Measurements from ENCODE around the gene IL1RN.

IL1RN gene

GRCh38 chr2:113112871-113113270, 14.5 kb upstream of the IL1RN start:
- TF ChIP-seq, protein P1, sequence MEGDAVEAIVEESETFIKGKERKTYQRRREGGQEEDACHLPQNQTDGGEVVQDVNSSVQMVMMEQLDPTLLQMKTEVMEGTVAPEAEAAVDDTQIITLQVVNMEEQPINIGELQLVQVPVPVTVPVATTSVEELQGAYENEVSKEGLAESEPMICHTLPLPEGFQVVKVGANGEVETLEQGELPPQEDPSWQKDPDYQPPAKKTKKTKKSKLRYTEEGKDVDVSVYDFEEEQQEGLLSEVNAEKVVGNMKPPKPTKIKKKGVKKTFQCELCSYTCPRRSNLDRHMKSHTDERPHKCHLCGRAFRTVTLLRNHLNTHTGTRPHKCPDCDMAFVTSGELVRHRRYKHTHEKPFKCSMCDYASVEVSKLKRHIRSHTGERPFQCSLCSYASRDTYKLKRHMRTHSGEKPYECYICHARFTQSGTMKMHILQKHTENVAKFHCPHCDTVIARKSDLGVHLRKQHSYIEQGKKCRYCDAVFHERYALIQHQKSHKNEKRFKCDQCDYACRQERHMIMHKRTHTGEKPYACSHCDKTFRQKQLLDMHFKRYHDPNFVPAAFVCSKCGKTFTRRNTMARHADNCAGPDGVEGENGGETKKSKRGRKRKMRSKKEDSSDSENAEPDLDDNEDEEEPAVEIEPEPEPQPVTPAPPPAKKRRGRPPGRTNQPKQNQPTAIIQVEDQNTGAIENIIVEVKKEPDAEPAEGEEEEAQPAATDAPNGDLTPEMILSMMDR (IDR thresholded peaks at IDR 0.05; ENCODE audit: extremely low read depth, insufficient read depth, missing control alignments) = no peak
- no peak for DNase-seq (ENCODE audit: low spot score)
- in situ Hi-C loops (cut with MboI; ENCODE audit: low pct_unique_long_range_greater_than_20kb, low sequenced_read_pairs, unreplicated experiment) = no loop called here

DNA sequence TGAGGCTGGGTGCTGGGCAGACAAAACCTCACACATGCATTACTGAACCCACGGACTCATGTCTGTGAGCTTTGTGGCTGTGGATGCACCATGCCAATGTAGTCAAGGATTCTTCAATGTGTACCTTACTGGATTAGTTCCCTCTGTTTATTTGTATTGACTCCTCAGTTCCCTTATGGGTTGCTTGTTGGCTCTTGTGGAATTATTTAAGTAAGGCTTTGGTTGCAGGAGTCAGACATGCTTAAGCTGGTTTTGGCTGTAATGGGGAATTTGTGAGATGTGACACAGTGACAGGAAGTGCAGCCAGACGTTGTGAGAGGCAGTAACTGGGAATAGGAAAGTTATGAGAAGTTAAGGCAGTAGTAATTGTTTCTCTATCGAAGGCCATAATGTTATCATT, 13.6 kb upstream of the IL1RN start:
- no peak for DNase-seq (ENCODE audit: low spot score)
- TF ChIP-seq, protein P1 (IDR thresholded peaks at IDR 0.05; ENCODE audit: extremely low read depth, insufficient read depth, missing control alignments) = no peak
- in situ Hi-C loops (cut with MboI; ENCODE audit: low pct_unique_long_range_greater_than_20kb, low sequenced_read_pairs, unreplicated experiment) = no loop called here

GRCh38 chr2:113114224-113114945, 13.0 kb upstream of the IL1RN start:
- no peak for DNase-seq (ENCODE audit: low spot score)
- TF ChIP-seq, protein P1 (IDR thresholded peaks at IDR 0.05; ENCODE audit: extremely low read depth, insufficient read depth, missing control alignments) = no peak
- in situ Hi-C loops (cut with MboI; ENCODE audit: low pct_unique_long_range_greater_than_20kb, low sequenced_read_pairs, unreplicated experiment) = no loop called here

- in situ Hi-C loops (cut with MboI; ENCODE audit: low pct_unique_long_range_greater_than_20kb, low sequenced_read_pairs, unreplicated experiment) = no loop called here
- DNase-seq (ENCODE audit: low spot score) = no peak
- TF ChIP-seq, protein P1 (IDR thresholded peaks at IDR 0.05; ENCODE audit: extremely low read depth, insufficient read depth, missing control alignments) = no peak
Observed at GRCh38 chr2:113114996-113115395, 12.4 kb upstream of the IL1RN start.

DNA sequence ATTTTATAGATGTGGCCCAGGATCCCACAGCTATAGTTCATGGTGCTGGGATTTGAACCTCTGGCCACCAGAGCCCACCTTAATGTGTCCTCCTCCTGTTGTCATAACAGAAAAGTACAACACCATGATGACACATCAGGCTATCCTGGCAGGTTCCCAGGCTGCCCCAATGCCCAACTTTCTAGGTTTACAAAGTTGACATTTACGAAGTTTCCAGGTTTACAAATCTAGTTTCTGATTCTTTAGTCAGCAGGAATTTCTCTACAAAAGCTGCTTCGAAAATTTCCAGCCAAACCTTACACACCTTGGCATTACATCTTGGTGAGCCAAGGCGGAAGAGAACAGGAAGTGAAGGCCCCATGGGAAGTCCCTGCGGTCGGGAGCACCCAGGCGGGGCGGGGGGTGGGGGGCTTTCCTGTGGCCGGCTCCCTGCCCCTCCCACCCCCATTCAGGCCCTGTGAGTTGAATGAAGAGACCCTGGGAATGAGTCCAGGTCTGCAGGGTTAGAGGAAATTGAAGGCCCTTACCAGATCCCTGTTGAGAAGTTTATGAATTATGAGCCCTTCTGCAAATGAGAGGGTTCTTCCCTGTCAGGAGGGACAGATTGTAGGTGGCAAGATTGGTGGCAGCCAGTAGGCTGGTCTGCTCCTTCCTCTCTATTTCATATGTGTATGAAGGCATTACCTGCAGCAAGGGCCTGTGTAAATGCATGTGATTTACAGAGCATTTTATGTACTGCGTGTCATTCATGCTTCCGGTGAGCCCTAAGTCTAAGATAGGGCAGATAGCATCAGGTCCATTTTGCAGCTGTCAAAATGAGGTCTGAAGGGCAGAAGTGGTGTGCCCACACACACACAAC, 11.1 kb upstream of the IL1RN start:
- no peak for DNase-seq (ENCODE audit: low spot score)
- in situ Hi-C loops (cut with MboI; ENCODE audit: low pct_unique_long_range_greater_than_20kb, low sequenced_read_pairs, unreplicated experiment) = no loop called here
- TF ChIP-seq, protein P1 (IDR thresholded peaks at IDR 0.05; ENCODE audit: extremely low read depth, insufficient read depth, missing control alignments) = no peak

DNA sequence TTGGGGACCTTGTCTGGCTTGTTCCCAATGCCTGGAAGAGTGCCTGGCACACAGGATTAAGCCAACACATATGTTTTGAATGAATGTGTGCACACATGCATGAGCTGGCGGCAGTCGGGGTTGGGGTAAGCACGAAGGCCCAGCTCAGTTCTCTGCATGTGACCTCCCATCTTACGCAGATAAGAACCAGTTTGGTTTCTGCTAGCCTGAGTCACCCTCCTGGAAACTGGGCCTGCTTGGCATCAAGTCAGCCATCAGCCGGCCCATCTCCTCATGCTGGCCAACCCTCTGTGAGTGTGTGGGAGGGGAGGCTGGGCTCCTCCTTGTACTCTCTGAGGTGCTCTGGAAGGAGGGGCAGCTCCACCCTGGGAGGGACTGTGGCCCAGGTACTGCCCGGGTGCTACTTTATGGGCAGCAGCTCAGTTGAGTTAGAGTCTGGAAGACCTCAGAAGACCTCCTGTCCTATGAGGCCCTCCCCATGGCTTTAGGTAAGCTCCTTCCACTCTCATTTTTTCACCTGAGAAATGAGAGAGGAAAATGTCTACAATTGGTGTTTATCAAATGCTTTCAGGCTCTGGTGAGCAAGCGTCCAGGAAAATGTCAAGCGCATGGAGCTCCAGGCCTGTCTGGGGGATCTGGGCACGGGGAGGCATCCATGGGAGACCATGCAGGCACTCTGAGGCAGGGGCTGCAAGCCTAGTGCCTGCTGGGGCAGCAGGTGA, 9.7 kb upstream of the IL1RN start:
- DNase-seq (ENCODE audit: low spot score) = no peak

More for the DNA sequence above, 9.7 kb upstream of the IL1RN start:
- in situ Hi-C loops (cut with MboI; ENCODE audit: low pct_unique_long_range_greater_than_20kb, low sequenced_read_pairs, unreplicated experiment) = no loop called here
- TF ChIP-seq, protein P1 (IDR thresholded peaks at IDR 0.05; ENCODE audit: extremely low read depth, insufficient read depth, missing control alignments) = no peak

Measured in GM13977 (cell line).